H1 (cell line): ENCODE data around the gene BICD1. TPM values are rescaled to one million over a fixed set of nuclear protein-coding genes. Genes with fewer than 3 reads are reported as not detected.

ENCODE experiments used
- CTCF ChIA-PET: fragments of 300-600 bp; sonication (Branson Sonifier 250); formaldehyde crosslinking; loops from one replicate; lab custom pipeline; 2021; ENCODE audit not compliant: partially characterized antibody; lab: Charles Lee
- POLR2A ChIA-PET: fragments of 300-600 bp; sonication (Branson Sonifier 250); formaldehyde crosslinking; loops from one replicate; lab custom pipeline; 2021; ENCODE audit warnings: inconsistent platforms; ENCODE audit not compliant: partially characterized antibody; lab: Charles Lee
- DNase-seq, 2 experiments: peaks; one replicate each; pipeline versions ENCODE4 v3.0.0 to v3.0.0-alpha.2; 2010 to 2022; ENCODE audit warnings: low spot score in 2 of 2, low read depth in 1 of 2, mixed read lengths in 1 of 2
- FAIRE-seq: peaks from 2 replicates; lab custom pipeline; 2011; peaks lifted over from hg19 to GRCh38; lab: Jason Lieb, UNC
- H2AFZ ChIP-seq: 2 replicates; pipeline ENCODE4 v1.8.1; 2012; ENCODE audit warnings: low read length, inconsistent platforms
- H2AK5ac ChIP-seq: 2 replicates; pipeline ENCODE4 v1.6.1; 2013; ENCODE audit warnings: low read depth, low read length
- H2BK120ac ChIP-seq: replicated peaks from 2 replicates; pipeline ENCODE3; 2013; ENCODE audit warnings: low read depth, low read length, inconsistent platforms
- H2BK12ac ChIP-seq: 2 replicates; pipeline ENCODE4 v1.6.1; 2013; ENCODE audit warnings: low read depth, low read length
- H2BK15ac ChIP-seq: 2 replicates; pipeline ENCODE4 v1.6.1; 2013; ENCODE audit warnings: low read length
- H2BK20ac ChIP-seq: 2 replicates; pipeline ENCODE4 v1.6.1; 2013; ENCODE audit warnings: low read length
- H2BK5ac ChIP-seq: 2 replicates; pipeline ENCODE4 v1.6.1; 2013; ENCODE audit warnings: low read depth, low read length
- H3K14ac ChIP-seq: 2 replicates; pipeline ENCODE4 v1.6.1; 2013; ENCODE audit warnings: inconsistent platforms; ENCODE audit not compliant: insufficient read length
- H3K18ac ChIP-seq: 2 replicates; pipeline ENCODE4 v1.6.1; 2013; ENCODE audit warnings: low read length; ENCODE audit errors: extremely low read depth
- H3K23ac ChIP-seq: 2 replicates; pipeline ENCODE4 v1.6.1; 2013; ENCODE audit warnings: inconsistent platforms; ENCODE audit not compliant: insufficient read length
- H3K23me2 ChIP-seq: 2 replicates; pipeline ENCODE4 v1.6.1; 2013; ENCODE audit warnings: low read depth, low read length
- H3K27ac ChIP-seq: 2 replicates; pipeline ENCODE4 v1.6.1; 2011; ENCODE audit warnings: low read depth, low read length, inconsistent platforms
- H3K27me3 ChIP-seq, 4 experiments: replicated peaks in 1 of 4; 1 replicate in 1 of 4; 2 replicates in 3 of 4; pipeline versions ENCODE4 v1.6.1 to v1.8.1; 2011 to 2013; ENCODE audit warnings: low read length in 3 of 4, mild to moderate bottlenecking in 3 of 4, inconsistent platforms in 2 of 4, mixed read lengths in 2 of 4, moderate library complexity in 1 of 4; ENCODE audit not compliant: control insufficient read depth in 3 of 4, insufficient read depth in 3 of 4; ENCODE audit errors: extremely low read depth in 1 of 4
- H3K36me3 ChIP-seq, 4 experiments: 2 replicates each; pipeline versions ENCODE4 v1.6.1 to v1.8.1; 2011 to 2013; ENCODE audit warnings: mild to moderate bottlenecking in 4 of 4, low read length in 3 of 4, moderate library complexity in 2 of 4, control low read depth in 1 of 4, inconsistent platforms in 1 of 4; ENCODE audit not compliant: insufficient read depth in 4 of 4, control insufficient read depth in 2 of 4
- H3K4ac ChIP-seq: replicated peaks from 2 replicates; pipeline ENCODE3; 2013; ENCODE audit warnings: low read length, low read depth, mixed read lengths, inconsistent platforms; ENCODE audit not compliant: insufficient read length
- H3K4me1 ChIP-seq, 4 experiments: replicated peaks in 1 of 4; 1 replicate in 1 of 4; 2 replicates in 3 of 4; pipeline versions ENCODE4 v1.6.1 to v1.8.1; 2011 to 2013; ENCODE audit warnings: low read length in 3 of 4, inconsistent platforms in 2 of 4, mixed read lengths in 1 of 4; ENCODE audit not compliant: insufficient read depth in 4 of 4, control insufficient read depth in 3 of 4
- H3K4me2 ChIP-seq, 2 experiments: 2 replicates each; pipeline versions ENCODE4 v1.6.1 to v1.8.1; 2011 to 2013; ENCODE audit warnings: low read depth in 2 of 2, low read length in 2 of 2, control low read depth in 1 of 2, inconsistent platforms in 1 of 2, mild to moderate bottlenecking in 1 of 2; ENCODE audit not compliant: insufficient read depth in 1 of 2
- H3K4me3 ChIP-seq, 4 experiments: fragments of 200-600, 300-600 bp in 1 of 4; sonication (generic), shearing (Covaris generic), sonication (Bioruptor Twin) in 1 of 4; 2 replicates each; pipeline versions ENCODE4 v1.5.1 to v1.8.1; 2011 to 2016; ENCODE audit warnings: low read length in 4 of 4, low read depth in 3 of 4, control low read depth in 2 of 4, inconsistent platforms in 2 of 4, mild to moderate bottlenecking in 2 of 4, mixed read lengths in 1 of 4, moderate library complexity in 1 of 4; ENCODE audit not compliant: insufficient read depth in 2 of 4; ENCODE audit errors: extremely low read depth in 1 of 4
- H3K56ac ChIP-seq: replicated peaks from 2 replicates; pipeline ENCODE3; 2013; ENCODE audit warnings: low read depth, mild to moderate bottlenecking, mixed read lengths, low read length, inconsistent platforms; ENCODE audit not compliant: insufficient read length
- H3K79me1 ChIP-seq: 2 replicates; pipeline ENCODE4 v1.6.1; 2013; ENCODE audit warnings: low read depth, low read length, control low read depth
- H3K79me2 ChIP-seq, 2 experiments: 2 replicates each; pipeline versions ENCODE4 v1.6.1 to v1.8.1; 2012 to 2013; ENCODE audit warnings: low read length in 2 of 2, mild to moderate bottlenecking in 2 of 2, inconsistent platforms in 1 of 2; ENCODE audit not compliant: insufficient read depth in 2 of 2, control insufficient read depth in 1 of 2
- H3K9ac ChIP-seq, 4 experiments: replicated peaks in 1 of 4; 1 replicate in 1 of 4; 2 replicates in 3 of 4; pipeline versions ENCODE4 v1.6.1 to v1.8.1; 2011 to 2013; ENCODE audit warnings: low read depth in 3 of 4, low read length in 3 of 4, control low read depth in 2 of 4, mild to moderate bottlenecking in 2 of 4, moderate library complexity in 2 of 4, inconsistent platforms in 1 of 4; ENCODE audit errors: extremely low read depth in 1 of 4
- H3K9me3 ChIP-seq, 2 experiments: 2 replicates each; pipeline versions ENCODE4 v1.6.1 to v1.8.1; 2012 to 2013; ENCODE audit warnings: mild to moderate bottlenecking in 2 of 2, moderate library complexity in 2 of 2, control low read depth in 1 of 2, inconsistent platforms in 1 of 2, low read depth in 1 of 2, low read length in 1 of 2, mixed read lengths in 1 of 2; ENCODE audit not compliant: insufficient read depth in 2 of 2
- H4K20me1 ChIP-seq, 2 experiments: replicated peaks in 1 of 2; 2 replicates each; pipeline versions ENCODE3 to v1.8.1; 2011 to 2013; ENCODE audit warnings: inconsistent platforms in 2 of 2, low read length in 2 of 2, mild to moderate bottlenecking in 1 of 2; ENCODE audit not compliant: insufficient read depth in 2 of 2, control insufficient read depth in 1 of 2
- H4K5ac ChIP-seq: 2 replicates; pipeline ENCODE4 v1.6.1; 2013; ENCODE audit warnings: low read length, low read depth, mixed read lengths, inconsistent platforms; ENCODE audit not compliant: insufficient read length
- H4K8ac ChIP-seq: 2 replicates; pipeline ENCODE4 v1.8.0; 2013; ENCODE audit warnings: mild to moderate bottlenecking, moderate library complexity, low read length, inconsistent platforms; ENCODE audit not compliant: insufficient read depth; ENCODE audit errors: extremely low read depth
- H4K91ac ChIP-seq: replicated peaks from 2 replicates; pipeline ENCODE3; 2013; ENCODE audit warnings: low read length, mixed read lengths, inconsistent platforms; ENCODE audit not compliant: insufficient read length
- ATF3 ChIP-seq: IDR thresholded peaks from 2 replicates; pipeline ENCODE4 v1.6.1; 2011; ENCODE audit warnings: low read depth, mild to moderate bottlenecking, low read length; ENCODE audit not compliant: insufficient read depth
- CHD2 ChIP-seq: IDR thresholded peaks from 2 replicates; pipeline ENCODE4 v1.6.1; 2012; ENCODE audit warnings: low read length, improper control_type of control experiment
- EP300 ChIP-seq, 2 experiments: IDR thresholded peaks; 1 replicate in 1 of 2; 2 replicates in 1 of 2; pipeline ENCODE4 v1.6.1; 2011 to 2012; ENCODE audit warnings: low read depth in 2 of 2, low read length in 2 of 2, mild to moderate bottlenecking in 2 of 2, borderline replicate concordance in 1 of 2, inconsistent platforms in 1 of 2, moderate library complexity in 1 of 2
- FOSL1 ChIP-seq: IDR thresholded peaks from 2 replicates; pipeline ENCODE4 v1.6.1; 2011; ENCODE audit warnings: mild to moderate bottlenecking, low read depth, low read length, moderate library complexity; ENCODE audit not compliant: insufficient read depth
- NRF1 ChIP-seq: IDR thresholded peaks from 2 replicates; pipeline ENCODE4 v1.6.1; 2011; ENCODE audit warnings: mild to moderate bottlenecking, low read depth, low read length, improper control_type of control experiment
- POU5F1 ChIP-seq: IDR thresholded peaks from 2 replicates; pipeline ENCODE4 v1.6.1; 2011; ENCODE audit warnings: low read depth, mild to moderate bottlenecking, low read length, moderate library complexity
- RAD21 ChIP-seq, 2 experiments: IDR thresholded peaks in 1 of 2; conservative IDR thresholded peaks in 1 of 2; 2 replicates each; pipeline ENCODE4 v1.6.1; 2011; ENCODE audit warnings: low read depth in 2 of 2, low read length in 2 of 2, improper control_type of control experiment in 1 of 2, inconsistent platforms in 1 of 2, mild to moderate bottlenecking in 1 of 2, moderate library complexity in 1 of 2
- RBBP5 ChIP-seq: IDR thresholded peaks from 2 replicates; pipeline ENCODE4 v1.7.1; 2012; ENCODE audit warnings: low read depth, mild to moderate bottlenecking, inconsistent platforms, low read length, moderate library complexity, borderline replicate concordance
- RNF2 ChIP-seq: fragments of 200-900, 300-1000 bp; sonication (generic); IDR thresholded peaks from 2 replicates; pipeline ENCODE4 v1.7.1; 2016; ENCODE audit warnings: borderline replicate concordance, low read depth, mild to moderate bottlenecking, antibody characterized with exemption, low read length; ENCODE audit not compliant: poor library complexity, severe bottlenecking; ENCODE audit errors: missing control alignments
- RXRA ChIP-seq: IDR thresholded peaks from 2 replicates; pipeline ENCODE4 v1.6.1; 2011; ENCODE audit warnings: low read depth, mild to moderate bottlenecking, low read length, moderate library complexity; ENCODE audit not compliant: insufficient read depth
- WGBS, 2 experiments: shearing (Covaris generic) in 1 of 2; methylation state at CpG; one replicate each; pipeline versions ENCODE4 v1.1.6 to v1.1.7; 2013 to 2015; ENCODE audit warnings: low lambda C conversion rate in 2 of 2, mixed read lengths in 2 of 2, inconsistent platforms in 1 of 2, low coverage in 1 of 2, missing lambda C conversion rate in 1 of 2; ENCODE audit not compliant: insufficient replicate concordance in 2 of 2, insufficient coverage in 1 of 2, insufficient read length in 1 of 2; ENCODE audit errors: extremely low coverage in 1 of 2, missing lambda C conversion rate in 1 of 2; 5-methylcytosine and 5-hydroxymethylcytosine counted together
- polyA plus RNA-seq, 7 experiments: library from polyadenylated mRNA; depleted of rRNA in 3 of 7; stranded (reverse) in 5 of 7; unstranded in 2 of 7; fragments of >200 nt in 5 of 7; fragments of 200-250 nt in 2 of 7; gene quantifications; 1 replicate in 5 of 7; 2 replicates in 1 of 7; 4 replicates in 1 of 7; pipeline versions ENCODE4 v1.2.1 to v1.2.3, GENCODE V29; 2011 to 2013; ENCODE audit warnings: missing spikeins in 2 of 7, mixed read lengths in 2 of 7
- total RNA-seq: library from RNA; stranded (reverse); fragmentation: NEBNext Ultra II Directional; extraction: Animal tissue kit (Norgen Biotek cat#: 25700); gene quantifications from 2 replicates; pipeline ENCODE4 v1.2.1, GENCODE V29; 2021
- TF ChIP-seq, protein P1 (sequence below): IDR thresholded peaks from 2 replicates; pipeline ENCODE4 v1.6.1; 2011; ENCODE audit warnings: low read length, improper control_type of control experiment

BICD1 gene
- total and polyA plus RNA-seq, 2 of the 8 experiments (the other 6 are each of a cell fraction or from before 2014, with no cell fraction given) = 34.1 to 58.4 TPM

- Histone ChIP-seq H2AFZ (no peak overlapping the region), H2BK20ac (no peak overlapping the region), H3K14ac (no peak overlapping the region), H3K9me3 (no peaks in the 10 kb centered on the region), H3K36me3 (no peaks in the 10 kb centered on the region), H3K23me2 (no peaks in the 10 kb centered on the region), H3K9ac (no peak overlapping the region), H3K79me2 (no peaks in the 10 kb centered on the region), H4K20me1 (no peaks in the 10 kb centered on the region), H4K5ac (no peak overlapping the region), H2BK12ac (no peak overlapping the region), H2BK5ac (no peak overlapping the region), H4K8ac (no peak overlapping the region), H3K27ac (no peak overlapping the region), H3K4me1 (peaks cover 0 to 4% (median 1%) of the 10 kb centered on the region in 4 experiments; a peak in 3 of 7 replicates), H2BK120ac (no peak overlapping the region), H2BK15ac (no peak overlapping the region), H3K23ac (no peak overlapping the region), H3K27me3 (no peaks in the 10 kb centered on the region), H3K4ac (no peak overlapping the region), H4K91ac (no peak overlapping the region), H3K18ac (no peak overlapping the region), H3K4me3 (no peak overlapping the region), H3K79me1 (no peaks in the 10 kb centered on the region), H3K4me2 (no peak overlapping the region), H3K56ac (no peak overlapping the region), H2AK5ac (no peak overlapping the region)
- FAIRE-seq = no peak
- 90% methylated on average over 5 of the region's 5 CpGs; no CpG with 5 or more reads in 1 of the 2 experiments for WGBS, 2 experiments
- ChIA-PET CTCF (interaction anchor here (0.6 to 1.6 kb wide), 6 partner anchors 10 to 76 kb away, joined by 3 to 6 read pairs (median 4); no protein-coding TSS in a partner anchor), POLR2A (interaction anchor here (0.6 to 1.5 kb wide), 3 partner anchors 17 to 100 kb away, joined by 3 to 4 read pairs (median 3); partner anchors contain the start of gene BICD1)
- DNase-seq = no peak
- TF ChIP-seq POU5F1 = no peak
- TF ChIP-seq RAD21 (IDR thresholded peaks at IDR 0.05 in 1 of 2, conservative IDR thresholded peaks at IDR 0.05 in 1 of 2; ENCODE audit: low read depth in 2 of 2, low read length in 2 of 2) = no peak
- TF ChIP-seq FOSL1 = no peak
- no peak for TF ChIP-seq EP300 (IDR thresholded peaks at IDR 0.05; ENCODE audit: borderline replicate concordance in 1 of 2, low read depth in 2 of 2, low read length in 2 of 2)
- no peak for TF ChIP-seq ATF3
- no peak for TF ChIP-seq RNF2
- TF ChIP-seq RXRA = no peak
- no peak for TF ChIP-seq CHD2
- no peak for TF ChIP-seq RBBP5
- TF ChIP-seq, protein P1, sequence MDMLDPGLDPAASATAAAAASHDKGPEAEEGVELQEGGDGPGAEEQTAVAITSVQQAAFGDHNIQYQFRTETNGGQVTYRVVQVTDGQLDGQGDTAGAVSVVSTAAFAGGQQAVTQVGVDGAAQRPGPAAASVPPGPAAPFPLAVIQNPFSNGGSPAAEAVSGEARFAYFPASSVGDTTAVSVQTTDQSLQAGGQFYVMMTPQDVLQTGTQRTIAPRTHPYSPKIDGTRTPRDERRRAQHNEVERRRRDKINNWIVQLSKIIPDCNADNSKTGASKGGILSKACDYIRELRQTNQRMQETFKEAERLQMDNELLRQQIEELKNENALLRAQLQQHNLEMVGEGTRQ = no peak
- no peak for TF ChIP-seq NRF1
These were observed 17.5 kb upstream of the BICD1 start for GRCh38 chr12:32089156-32089555.
